HEK293T (cell line): ENCODE measurements around the gene SNRNP40.

Source experiments
- ARNT ChIP-seq: fragments of 450-650 bp; IDR thresholded peaks from 2 replicates; pipeline ENCODE4 v1.6.1; 2017; ENCODE audit warnings: mild to moderate bottlenecking
- BHLHE40 ChIP-seq: fragments of 450-650 bp; IDR thresholded peaks from 2 replicates; pipeline ENCODE4 v1.6.1; 2016; ENCODE audit warnings: mild to moderate bottlenecking, moderate library complexity, borderline replicate concordance
- CTBP1 ChIP-seq: fragments of 450-650 bp; IDR thresholded peaks from 2 replicates; pipeline ENCODE4 v1.6.1; 2016; ENCODE audit warnings: borderline replicate concordance
- FOXA1 ChIP-seq: fragments of 450-650 bp; IDR thresholded peaks from 2 replicates; pipeline ENCODE4 v1.6.1; 2016; ENCODE audit warnings: mild to moderate bottlenecking
- FOXM1 ChIP-seq: fragments of 450-650 bp; IDR thresholded peaks from 2 replicates; pipeline ENCODE4 v1.6.1; 2017; ENCODE audit warnings: mild to moderate bottlenecking, borderline replicate concordance
- HDGF ChIP-seq: fragments of 450-650 bp; IDR thresholded peaks from 2 replicates; pipeline ENCODE4 v1.6.1; 2017; ENCODE audit warnings: antibody characterized with exemption, borderline replicate concordance
- L3MBTL2 ChIP-seq: fragments of 450-650 bp; conservative IDR thresholded peaks from 2 replicates; pipeline ENCODE4 v1.6.1; 2016; ENCODE audit warnings: mild to moderate bottlenecking
- NFRKB ChIP-seq: fragments of 450-650 bp; IDR thresholded peaks from 2 replicates; pipeline ENCODE4 v1.6.1; 2016; ENCODE audit warnings: mild to moderate bottlenecking, moderate library complexity
- SP1 ChIP-seq: fragments of 450-650 bp; IDR thresholded peaks from 2 replicates; pipeline ENCODE4 v1.6.1; 2017
- SUZ12 ChIP-seq: fragments of 450-650 bp; IDR thresholded peaks from 2 replicates; pipeline ENCODE4 v1.6.1; 2016; ENCODE audit warnings: mild to moderate bottlenecking
- TARDBP ChIP-seq: fragments of 450-650 bp; IDR thresholded peaks from 2 replicates; pipeline ENCODE4 v1.6.1; 2016
- TF ChIP-seq, protein P1 (sequence below): fragments of 450-650 bp; IDR thresholded peaks from 2 replicates; pipeline ENCODE4 v1.6.1; 2016

DNA sequence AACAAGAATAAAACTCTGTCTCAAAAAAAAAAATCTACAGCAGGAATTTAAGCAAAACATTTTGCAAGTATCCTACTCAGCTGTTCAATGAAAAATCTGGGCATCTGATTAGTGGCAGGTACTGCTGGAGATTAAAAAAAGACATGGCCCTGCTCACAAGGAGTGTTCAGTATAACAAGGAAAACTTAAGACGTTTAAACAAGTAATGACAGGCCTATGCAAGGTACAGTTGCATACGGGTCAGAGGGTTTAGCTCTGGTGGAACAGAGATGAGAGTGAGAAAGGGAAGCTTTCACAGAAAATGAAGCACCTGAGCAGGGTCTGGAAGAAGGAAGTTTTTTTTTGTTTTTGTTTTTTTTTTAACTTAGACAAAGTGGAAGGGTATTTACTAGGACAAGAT, 23.0 kb downstream of the SNRNP40 start:
- no peak for TF ChIP-seq L3MBTL2
- TF ChIP-seq TARDBP = no peak
- TF ChIP-seq SP1 = no peak
- no peak for TF ChIP-seq SUZ12
- TF ChIP-seq ARNT = no peak
- no peak for TF ChIP-seq HDGF
- TF ChIP-seq FOXM1 = no peak
- no peak for TF ChIP-seq CTBP1
- no peak for TF ChIP-seq FOXA1
- TF ChIP-seq NFRKB = no peak
- TF ChIP-seq, protein P1, sequence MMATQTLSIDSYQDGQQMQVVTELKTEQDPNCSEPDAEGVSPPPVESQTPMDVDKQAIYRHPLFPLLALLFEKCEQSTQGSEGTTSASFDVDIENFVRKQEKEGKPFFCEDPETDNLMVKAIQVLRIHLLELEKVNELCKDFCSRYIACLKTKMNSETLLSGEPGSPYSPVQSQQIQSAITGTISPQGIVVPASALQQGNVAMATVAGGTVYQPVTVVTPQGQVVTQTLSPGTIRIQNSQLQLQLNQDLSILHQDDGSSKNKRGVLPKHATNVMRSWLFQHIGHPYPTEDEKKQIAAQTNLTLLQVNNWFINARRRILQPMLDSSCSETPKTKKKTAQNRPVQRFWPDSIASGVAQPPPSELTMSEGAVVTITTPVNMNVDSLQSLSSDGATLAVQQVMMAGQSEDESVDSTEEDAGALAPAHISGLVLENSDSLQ = no peak
- TF ChIP-seq BHLHE40 = no peak
